Mononuclear cell (primary cell): ENCODE results near the gene MYO7B. TPM values are rescaled to one million over a fixed set of nuclear protein-coding genes. Genes with fewer than 3 reads are reported as not detected.

ENCODE experiments used
- H3K27me3 ChIP-seq: 2 replicates; pipeline ENCODE4 v1.6.0; 2011; ENCODE audit warnings: low read length, control low read depth; ENCODE audit not compliant: insufficient read depth
- H3K4me1 ChIP-seq: 2 replicates; pipeline ENCODE4 v1.5.1; 2011; ENCODE audit warnings: mild to moderate bottlenecking, low read length, control low read depth; ENCODE audit not compliant: insufficient read depth
- H3K4me3 ChIP-seq: 2 replicates; pipeline ENCODE4 v1.5.1; 2011; ENCODE audit warnings: mild to moderate bottlenecking, low read length, moderate library complexity
- H3K9me3 ChIP-seq: 2 replicates; pipeline ENCODE4 v1.5.1; 2011; ENCODE audit warnings: low read depth, mild to moderate bottlenecking, control low read depth, low read length
- total RNA-seq: library from RNA; depleted of rRNA; stranded (reverse); fragments of >200 nt; gene quantifications from one replicate; pipeline ENCODE4 v1.2.3, GENCODE V29; 2012

Gene MYO7B
- total RNA-seq, 1 donor, result 1.0 TPM

GRCh38 chr2:127621981-127622431 lies 86.5 kb downstream of the MYO7B start:
- no peaks in the 10 kb centered on the region for H3K27me3 ChIP-seq
- no peak overlapping the region for H3K4me3 ChIP-seq
- H3K4me1 ChIP-seq, result no peaks in the 10 kb centered on the region
- no peaks in the 10 kb centered on the region for H3K9me3 ChIP-seq

DNA sequence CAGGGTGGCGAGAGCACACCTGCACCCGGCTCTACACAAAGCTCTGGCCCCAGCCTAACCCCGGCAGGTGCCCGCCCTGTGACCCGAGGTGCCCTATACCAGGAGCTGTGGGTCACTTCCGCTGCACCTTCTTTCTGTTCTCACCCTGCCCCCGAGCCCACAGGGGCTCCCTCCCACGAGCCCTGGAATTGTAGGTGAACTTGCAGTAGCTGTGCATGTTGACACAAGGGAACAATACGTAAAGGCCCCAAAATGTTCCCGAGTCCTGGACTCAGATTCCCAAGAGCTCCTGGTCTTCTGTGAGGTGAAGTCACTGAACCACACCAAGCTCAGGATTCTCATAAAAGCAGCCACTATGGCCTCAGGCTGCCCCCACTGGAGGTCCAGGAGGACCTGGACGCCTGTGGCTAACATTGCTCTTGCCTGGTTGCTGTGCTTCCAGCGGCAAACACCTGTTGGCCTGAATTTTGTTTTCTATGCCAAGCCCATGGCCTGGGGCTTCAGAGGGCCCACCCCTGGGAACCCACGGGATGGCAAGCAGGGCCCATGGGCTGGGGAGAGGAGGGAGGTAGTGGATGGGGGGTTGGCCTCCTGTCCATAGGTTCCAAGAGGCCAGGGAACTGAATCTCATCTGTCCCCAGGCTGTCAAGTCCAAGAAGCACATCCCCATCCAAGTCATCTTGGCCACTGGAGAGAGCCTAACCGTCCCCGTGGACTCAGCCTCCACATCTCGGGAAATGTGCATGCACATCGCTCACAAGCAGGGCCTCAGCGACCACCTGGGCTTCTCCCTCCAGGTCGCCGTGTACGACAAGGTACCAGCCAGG lies 87.3 kb downstream of the MYO7B start:
- Histone ChIP-seq H3K9me3 (no peaks in the 10 kb centered on the region), H3K4me3 (no peak overlapping the region), H3K4me1 (no peaks in the 10 kb centered on the region), H3K27me3 (no peaks in the 10 kb centered on the region)

DNA sequence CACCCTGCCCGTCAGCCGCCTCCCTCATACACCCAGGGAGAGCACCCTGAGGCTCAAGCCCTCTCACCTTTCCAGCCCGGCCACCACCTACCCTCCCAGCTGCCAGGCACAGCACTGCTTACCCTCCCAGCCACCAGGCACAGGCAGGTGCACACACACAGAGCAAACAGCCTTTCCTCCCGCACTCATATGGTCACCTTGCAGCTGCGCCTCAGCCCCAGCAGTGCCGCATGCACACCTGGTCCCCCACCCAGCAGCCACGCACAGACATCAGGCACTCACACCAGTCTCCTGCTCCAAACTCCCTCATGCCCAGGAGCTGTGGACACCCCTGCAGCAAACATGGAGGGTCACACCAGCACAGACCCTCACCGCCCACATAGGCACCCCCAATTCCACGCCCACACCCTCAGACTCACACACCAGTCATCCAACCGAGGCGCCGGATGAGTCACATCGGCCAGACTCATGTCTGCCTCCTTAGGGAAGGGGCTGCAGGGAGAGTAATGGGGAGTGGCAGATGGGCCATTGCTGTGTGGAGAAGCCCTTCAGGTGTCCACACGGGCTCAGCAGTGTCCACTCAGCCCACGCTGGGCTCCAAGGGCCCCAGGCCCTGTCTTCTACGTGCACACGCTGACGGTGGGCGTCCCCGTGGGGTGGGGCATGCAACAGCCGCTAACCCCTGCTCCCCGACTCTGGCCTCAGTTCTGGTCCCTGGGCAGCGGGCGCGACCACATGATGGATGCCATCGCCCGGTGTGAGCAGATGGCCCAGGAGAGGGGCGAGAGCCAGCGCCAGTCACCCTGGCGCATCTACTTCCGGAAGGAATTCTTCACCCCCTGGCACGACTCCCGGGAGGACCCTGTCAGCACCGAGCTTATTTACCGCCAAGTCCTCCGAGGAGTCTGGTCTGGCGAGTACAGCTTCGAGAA lies 88.2 kb downstream of the MYO7B start:
- Histone ChIP-seq H3K4me3 (no peak overlapping the region), H3K4me1 (no peaks in the 10 kb centered on the region), H3K9me3 (no peaks in the 10 kb centered on the region), H3K27me3 (no peaks in the 10 kb centered on the region)

DNA sequence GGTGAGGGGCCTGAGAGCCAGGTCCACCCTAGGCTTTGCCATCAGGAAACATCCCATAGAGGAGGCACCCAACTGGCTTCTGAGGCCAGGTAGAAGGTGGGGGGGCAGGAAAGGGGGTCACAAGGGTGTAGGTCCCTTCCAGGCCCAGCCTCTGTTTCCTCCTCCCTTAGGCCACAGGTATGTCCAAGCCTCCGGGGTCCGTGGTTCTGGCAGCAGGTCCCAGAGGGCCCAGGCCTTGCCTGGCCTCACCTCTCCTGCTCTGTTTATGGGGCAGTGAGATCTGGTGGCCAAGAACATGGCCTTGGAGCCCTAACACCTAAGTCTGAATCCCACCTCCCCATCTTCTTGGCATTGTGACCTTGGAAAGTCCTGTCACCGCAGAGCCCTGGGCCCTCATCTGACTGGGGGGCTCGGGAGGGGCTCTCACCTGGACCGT lies 88.9 kb downstream of the MYO7B start:
- Histone ChIP-seq H3K4me3 (no peak overlapping the region), H3K27me3 (no peaks in the 10 kb centered on the region), H3K4me1 (no peaks in the 10 kb centered on the region), H3K9me3 (no peaks in the 10 kb centered on the region)

GRCh38 chr2:127624756-127625571 lies 89.5 kb downstream of the MYO7B start:
- Histone ChIP-seq H3K4me3 (no peak overlapping the region), H3K9me3 (no peaks in the 10 kb centered on the region), H3K4me1 (peaks cover 5% of the 10 kb centered on the region), H3K27me3 (no peaks in the 10 kb centered on the region)

GRCh38 chr2:127625572-127625951 lies 90.1 kb downstream of the MYO7B start:
- Histone ChIP-seq H3K9me3 (no peaks in the 10 kb centered on the region), H3K27me3 (no peaks in the 10 kb centered on the region), H3K4me3 (no peak overlapping the region), H3K4me1 (peaks cover 11% of the 10 kb centered on the region)

- Histone ChIP-seq H3K4me1 (peaks cover 17% of the 10 kb centered on the region), H3K9me3 (no peaks in the 10 kb centered on the region), H3K4me3 (no peak overlapping the region), H3K27me3 (no peaks in the 10 kb centered on the region)
These were observed 90.7 kb downstream of the MYO7B start for GRCh38 chr2:127626175-127626574.

GRCh38 chr2:127626917-127627739 lies 91.6 kb downstream of the MYO7B start:
- peaks cover 26% of the 10 kb centered on the region for H3K4me1 ChIP-seq
- no peaks in the 10 kb centered on the region for H3K9me3 ChIP-seq
- no peak overlapping the region for H3K4me3 ChIP-seq
- H3K27me3 ChIP-seq, result no peaks in the 10 kb centered on the region

GRCh38 chr2:127627740-127628571 lies 92.5 kb downstream of the MYO7B start:
- Histone ChIP-seq H3K4me3 (no peak overlapping the region), H3K27me3 (no peaks in the 10 kb centered on the region), H3K4me1 (peaks cover 35% of the 10 kb centered on the region), H3K9me3 (no peaks in the 10 kb centered on the region)

GRCh38 chr2:127628767-127629614 lies 93.5 kb downstream of the MYO7B start:
- no peaks in the 10 kb centered on the region for H3K9me3 ChIP-seq

GRCh38 chr2:127629637-127630036 lies 94.2 kb downstream of the MYO7B start:
- H3K4me3 ChIP-seq, result no peak overlapping the region
- no peaks in the 10 kb centered on the region for H3K9me3 ChIP-seq
- H3K27me3 ChIP-seq, result no peaks in the 10 kb centered on the region
- H3K4me1 ChIP-seq, result peaks cover 49% of the 10 kb centered on the region

More at GRCh38 chr2:127628767-127629614, 93.5 kb downstream of the MYO7B start:
- Histone ChIP-seq H3K4me3 (no peak overlapping the region), H3K4me1 (peaks cover 45% of the 10 kb centered on the region), H3K27me3 (no peaks in the 10 kb centered on the region)

GRCh38 chr2:127630096-127630863 lies 94.8 kb downstream of the MYO7B start:
- Histone ChIP-seq H3K4me3 (no peak overlapping the region), H3K4me1 (peaks cover 50% of the 10 kb centered on the region), H3K27me3 (no peaks in the 10 kb centered on the region), H3K9me3 (no peaks in the 10 kb centered on the region)
